ENCODE measurements around the gene CRYBG2.
"Not testable (repeated sequence)": the region's sequence is repeated elsewhere in the genome, so short reads cannot be mapped to it uniquely, and the experiment has no call there.

The CRYBG2 gene

DNA sequence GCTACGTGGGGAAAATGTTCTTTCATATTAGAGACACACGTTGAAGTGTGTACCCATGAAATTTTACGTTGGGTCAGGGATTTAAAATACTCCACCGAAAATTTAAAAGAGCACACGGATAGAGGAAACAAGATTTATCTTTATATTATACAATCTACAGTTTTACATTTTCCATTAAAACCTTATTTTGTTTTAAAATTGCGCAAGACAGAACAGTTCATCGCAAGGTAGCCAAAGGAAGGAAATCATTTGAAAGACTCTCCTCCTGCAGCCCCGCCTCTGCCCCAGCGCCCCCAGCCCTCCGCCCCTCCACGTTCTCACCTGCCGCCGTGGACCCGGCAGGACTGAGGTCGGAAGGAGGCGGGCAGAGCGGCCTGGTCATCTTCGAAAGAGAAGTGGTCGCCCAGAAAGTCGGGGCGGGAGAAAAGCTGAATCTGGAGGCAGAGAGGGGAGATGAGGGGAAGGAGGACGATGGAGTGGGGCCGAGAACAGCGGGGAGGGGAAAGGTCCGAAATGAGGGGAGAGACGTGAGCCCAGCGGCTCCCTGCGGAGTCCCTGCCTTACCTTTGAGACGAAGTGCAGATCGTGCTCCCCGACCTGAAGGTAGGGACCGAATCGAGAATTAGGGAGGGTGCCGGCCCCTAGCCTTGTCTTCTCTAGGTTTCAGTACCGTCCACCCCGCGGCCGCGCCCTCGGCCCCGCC lies 18.0 kb downstream of the CRYBG2 start:
- TF ChIP-seq, protein P1, sequence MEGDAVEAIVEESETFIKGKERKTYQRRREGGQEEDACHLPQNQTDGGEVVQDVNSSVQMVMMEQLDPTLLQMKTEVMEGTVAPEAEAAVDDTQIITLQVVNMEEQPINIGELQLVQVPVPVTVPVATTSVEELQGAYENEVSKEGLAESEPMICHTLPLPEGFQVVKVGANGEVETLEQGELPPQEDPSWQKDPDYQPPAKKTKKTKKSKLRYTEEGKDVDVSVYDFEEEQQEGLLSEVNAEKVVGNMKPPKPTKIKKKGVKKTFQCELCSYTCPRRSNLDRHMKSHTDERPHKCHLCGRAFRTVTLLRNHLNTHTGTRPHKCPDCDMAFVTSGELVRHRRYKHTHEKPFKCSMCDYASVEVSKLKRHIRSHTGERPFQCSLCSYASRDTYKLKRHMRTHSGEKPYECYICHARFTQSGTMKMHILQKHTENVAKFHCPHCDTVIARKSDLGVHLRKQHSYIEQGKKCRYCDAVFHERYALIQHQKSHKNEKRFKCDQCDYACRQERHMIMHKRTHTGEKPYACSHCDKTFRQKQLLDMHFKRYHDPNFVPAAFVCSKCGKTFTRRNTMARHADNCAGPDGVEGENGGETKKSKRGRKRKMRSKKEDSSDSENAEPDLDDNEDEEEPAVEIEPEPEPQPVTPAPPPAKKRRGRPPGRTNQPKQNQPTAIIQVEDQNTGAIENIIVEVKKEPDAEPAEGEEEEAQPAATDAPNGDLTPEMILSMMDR (IDR thresholded peaks at IDR 0.05; ENCODE audit: extremely low read depth, insufficient read depth, missing control alignments), result no peak
- in situ Hi-C loops (cut with MboI; ENCODE audit: low pct_unique_long_range_greater_than_20kb, low sequenced_read_pairs, unreplicated experiment), result no loop called here
- DNase-seq (ENCODE audit: low spot score), result no peak

DNA sequence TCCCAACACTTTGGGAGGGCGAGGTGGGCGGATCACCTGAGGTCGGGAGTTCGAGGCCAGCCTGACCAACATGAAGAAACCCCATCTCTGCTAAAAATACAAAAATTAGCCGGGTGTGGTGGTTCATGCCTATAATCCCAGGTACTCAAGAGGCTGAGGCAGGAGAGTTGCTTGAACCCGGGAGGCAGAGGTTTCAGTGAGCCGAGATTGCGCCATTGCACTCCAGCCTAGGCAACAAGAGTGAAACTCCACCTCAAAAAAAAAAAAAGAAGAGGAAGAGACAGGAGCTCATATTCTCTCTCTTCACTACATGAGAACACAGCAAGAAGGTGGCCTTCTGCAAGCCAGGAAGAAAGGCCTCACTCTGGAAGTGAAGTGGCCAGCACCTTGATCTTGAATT lies 20.6 kb downstream of the CRYBG2 start:
- DNase-seq (ENCODE audit: low spot score); in situ Hi-C loops (cut with MboI; ENCODE audit: low pct_unique_long_range_greater_than_20kb, low sequenced_read_pairs, unreplicated experiment): not testable (repeated sequence)

DNA sequence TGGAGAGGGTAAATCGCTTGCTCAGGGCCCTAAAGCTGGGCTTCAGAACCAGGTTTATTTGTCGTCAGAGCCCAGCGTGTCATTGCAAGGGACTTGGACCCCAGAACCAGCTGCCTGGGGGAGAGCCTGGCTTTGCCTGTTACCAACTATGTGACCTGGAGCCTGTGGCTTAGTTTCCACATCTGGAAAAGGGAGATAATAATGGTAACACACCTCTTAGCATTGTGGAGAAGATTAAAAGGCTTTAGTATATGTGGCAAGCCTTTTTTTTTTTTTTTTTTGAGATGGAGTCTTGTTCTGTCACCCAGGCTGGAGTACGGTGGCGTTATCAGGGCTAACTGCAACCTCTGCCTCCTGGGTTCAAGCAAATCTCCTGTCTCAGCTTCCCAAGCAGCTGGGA lies 23.7 kb downstream of the CRYBG2 start:
- DNase-seq (ENCODE audit: low spot score), result no peak
- TF ChIP-seq, protein P1 (IDR thresholded peaks at IDR 0.05; ENCODE audit: extremely low read depth, insufficient read depth, missing control alignments), result no peak
- in situ Hi-C loops (cut with MboI; ENCODE audit: low pct_unique_long_range_greater_than_20kb, low sequenced_read_pairs, unreplicated experiment), result no loop called here

DNA sequence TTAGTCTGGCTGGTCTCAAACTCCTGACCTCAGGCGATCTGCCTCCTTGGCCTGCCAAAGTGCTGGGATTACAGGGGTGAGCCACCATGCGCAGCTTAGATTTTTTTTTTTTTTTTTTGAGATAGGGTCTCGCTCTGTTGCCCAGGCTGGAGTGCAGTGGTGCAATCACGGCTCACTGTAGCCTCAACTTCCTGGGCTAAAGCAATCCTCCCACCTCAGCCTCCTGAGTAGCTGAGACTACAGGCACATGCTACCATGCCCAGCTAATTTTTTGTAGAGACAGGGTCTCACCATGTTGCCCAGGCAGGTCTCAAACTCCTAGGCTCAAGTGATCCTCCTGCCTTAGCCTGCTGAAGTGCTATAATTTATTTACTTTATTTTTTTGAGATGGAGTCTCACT lies 24.6 kb downstream of the CRYBG2 start:
- DNase-seq (ENCODE audit: low spot score); in situ Hi-C loops (cut with MboI; ENCODE audit: low pct_unique_long_range_greater_than_20kb, low sequenced_read_pairs, unreplicated experiment): not testable (repeated sequence)

DNA sequence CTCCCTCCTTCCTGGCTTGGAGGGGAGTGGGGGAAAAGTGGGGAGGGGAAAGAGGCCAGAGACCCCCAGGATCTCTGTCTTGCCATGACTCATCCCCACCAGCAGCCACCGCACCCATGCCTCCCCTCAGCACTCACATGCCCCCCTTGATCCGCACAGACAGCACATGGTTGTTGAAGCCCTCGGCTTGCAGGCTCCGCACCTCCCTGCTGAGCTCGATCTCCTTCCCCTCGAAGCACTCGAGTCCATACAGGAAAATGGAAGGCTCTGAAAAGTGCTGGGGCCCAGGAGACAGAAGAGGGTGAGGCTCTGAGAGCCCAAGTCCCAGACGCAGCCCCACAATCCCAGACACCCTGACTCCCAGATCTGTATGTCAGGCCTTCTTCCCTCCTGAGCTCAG lies 25.3 kb downstream of the CRYBG2 start:
- TF ChIP-seq, protein P1 (IDR thresholded peaks at IDR 0.05; ENCODE audit: extremely low read depth, insufficient read depth, missing control alignments), result no peak

DNA sequence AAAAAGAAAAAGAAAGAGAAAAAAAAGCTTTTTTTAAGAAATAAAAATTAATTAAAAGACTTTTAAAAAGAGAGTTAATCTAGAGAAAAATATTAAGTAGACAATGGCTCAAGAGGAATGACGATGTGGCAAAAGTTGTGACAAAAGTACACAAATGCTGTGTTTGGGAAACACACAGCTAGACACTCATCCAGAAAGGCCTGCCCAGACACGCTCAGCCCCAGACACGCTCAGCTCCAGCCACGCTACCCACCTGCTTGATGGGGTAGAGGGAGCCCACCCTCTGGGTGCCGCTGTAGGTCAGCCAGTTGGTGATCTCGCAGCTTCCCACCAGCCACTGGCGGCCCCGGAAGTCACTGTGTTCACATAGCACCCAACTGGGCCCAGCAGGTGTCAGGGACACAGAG lies 26.0 kb downstream of the CRYBG2 start:
- no peak for DNase-seq (ENCODE audit: low spot score)
- TF ChIP-seq, protein P1 (IDR thresholded peaks at IDR 0.05; ENCODE audit: extremely low read depth, insufficient read depth, missing control alignments), result no peak
- in situ Hi-C loops (cut with MboI; ENCODE audit: low pct_unique_long_range_greater_than_20kb, low sequenced_read_pairs, unreplicated experiment), result no loop called here

More for the DNA sequence above, 25.3 kb downstream of the CRYBG2 start:
- in situ Hi-C loops (cut with MboI; ENCODE audit: low pct_unique_long_range_greater_than_20kb, low sequenced_read_pairs, unreplicated experiment), result no loop called here
- DNase-seq (ENCODE audit: low spot score), result no peak

DNA sequence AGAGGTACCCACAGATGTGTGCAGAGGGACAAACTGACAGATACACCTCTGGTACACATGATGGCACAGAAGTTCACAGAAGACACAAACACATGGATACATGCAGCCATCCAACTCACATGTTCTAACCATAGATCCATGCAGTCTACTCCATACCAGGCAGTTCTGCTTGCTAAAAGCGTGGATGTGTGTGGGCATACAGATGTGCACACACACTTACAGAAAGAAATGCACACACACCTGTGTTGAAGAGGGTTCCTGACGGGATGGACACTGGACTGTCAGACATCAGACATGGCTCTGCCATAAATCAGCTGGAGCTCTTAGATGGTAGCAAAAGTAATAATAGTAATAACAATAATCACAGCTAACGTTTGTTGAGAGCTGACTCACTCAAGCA lies 29.4 kb downstream of the CRYBG2 start:
- TF ChIP-seq, protein P1 (IDR thresholded peaks at IDR 0.05; ENCODE audit: extremely low read depth, insufficient read depth, missing control alignments), result no peak
- in situ Hi-C loops (cut with MboI; ENCODE audit: low pct_unique_long_range_greater_than_20kb, low sequenced_read_pairs, unreplicated experiment), result loop anchor here (5.0 kb wide), 1 partner anchor 37 kb away; no protein-coding TSS in a partner anchor
- no peak for DNase-seq (ENCODE audit: low spot score)

DNA sequence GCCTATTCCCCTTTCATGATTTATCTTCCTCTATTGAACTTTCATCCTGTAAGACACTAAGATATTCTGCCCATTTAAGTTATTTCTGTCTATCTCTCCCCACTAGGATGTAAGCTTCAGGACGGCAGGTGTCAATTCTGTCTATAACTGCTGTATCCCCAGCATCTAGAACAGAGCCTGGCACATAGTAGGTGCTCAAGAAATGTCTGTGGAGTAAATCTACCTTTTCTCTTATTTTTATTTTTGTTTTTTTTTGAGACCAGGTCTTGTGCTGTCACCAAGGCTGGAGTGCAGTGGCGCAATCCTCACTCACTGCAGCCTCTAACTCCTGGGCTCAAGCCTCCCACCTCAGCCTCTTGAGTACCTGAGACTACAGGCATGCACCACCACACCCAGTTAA lies 30.5 kb downstream of the CRYBG2 start:
- in situ Hi-C loops (cut with MboI; ENCODE audit: low pct_unique_long_range_greater_than_20kb, low sequenced_read_pairs, unreplicated experiment), result loop anchor here (5.0 kb wide), 1 partner anchor 36 kb away; no protein-coding TSS in a partner anchor

More for the DNA sequence above, 30.5 kb downstream of the CRYBG2 start:
- TF ChIP-seq, protein P1 (IDR thresholded peaks at IDR 0.05; ENCODE audit: extremely low read depth, insufficient read depth, missing control alignments), result no peak
- DNase-seq (ENCODE audit: low spot score), result no peak
